Nucleus accumbens (tissue), 56 donors: ENCODE data around the gene ACTL6A.
A peak's percentile ranks its signal among the peaks of the same experiment; 100 is the strongest.

Source experiments
- DNase-seq, 56 donors: peaks; one replicate each; lab custom pipeline; 2025; lab: John Stamatoyannopoulos, UW

The ACTL6A gene

DNA sequence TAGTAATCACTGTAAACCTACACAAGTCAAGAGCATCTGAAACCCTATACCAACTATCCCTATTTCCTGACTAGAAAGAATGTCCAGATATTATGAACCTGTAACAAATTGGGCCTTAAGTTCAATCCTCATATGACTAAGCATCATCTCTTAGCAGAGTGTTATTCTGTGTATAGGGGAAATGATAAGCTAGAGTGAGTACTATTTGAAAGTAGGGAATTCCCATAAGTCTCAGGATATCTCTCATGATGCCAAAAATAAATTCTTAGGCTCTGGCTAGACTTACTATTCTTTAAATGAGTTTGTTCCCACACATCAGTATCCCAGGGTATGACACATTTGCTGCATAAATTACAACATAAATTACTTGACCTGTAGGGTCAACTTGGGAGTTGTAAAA, 26.4 kb downstream of the ACTL6A start:
- no peak for DNase-seq

DNA sequence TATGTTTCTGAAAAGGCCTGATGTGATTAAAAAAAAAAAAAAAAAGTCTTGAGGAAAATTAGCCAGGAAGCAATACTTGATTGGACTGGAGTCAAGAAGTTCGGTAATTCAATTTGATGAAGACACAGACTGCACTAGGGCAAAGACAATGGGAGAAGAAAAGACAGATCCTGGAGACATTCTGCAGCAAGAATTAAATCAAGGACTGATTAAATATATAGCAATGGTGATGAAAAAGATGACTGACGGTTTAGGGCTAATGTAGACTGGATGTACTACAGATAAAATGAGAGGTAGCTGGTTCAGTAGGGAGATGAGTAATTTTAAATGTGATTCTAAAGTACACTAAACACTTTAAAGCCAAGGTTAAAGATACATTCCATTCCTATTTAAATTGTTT, 27.9 kb downstream of the ACTL6A start:
- no peak for DNase-seq

DNA sequence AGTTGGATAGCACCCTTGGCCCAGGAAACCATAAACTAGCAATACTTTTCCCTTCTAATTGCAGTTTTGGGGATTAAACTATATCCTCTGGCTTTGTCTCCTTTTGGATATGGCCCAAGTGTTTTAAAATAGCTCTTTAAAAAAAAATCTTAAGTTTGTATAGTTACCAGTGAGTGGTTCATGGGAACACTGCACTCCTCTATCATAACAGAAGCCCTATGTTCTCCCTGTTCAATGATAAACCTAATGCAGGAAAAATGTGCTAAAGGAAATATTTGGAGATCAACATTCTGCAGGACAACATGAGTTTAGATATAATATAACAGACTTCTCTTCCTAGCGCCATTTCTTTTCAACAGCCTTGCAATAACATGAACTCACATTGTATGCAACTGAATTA, 28.6 kb downstream of the ACTL6A start:
- DNase-seq, result no peak

DNA sequence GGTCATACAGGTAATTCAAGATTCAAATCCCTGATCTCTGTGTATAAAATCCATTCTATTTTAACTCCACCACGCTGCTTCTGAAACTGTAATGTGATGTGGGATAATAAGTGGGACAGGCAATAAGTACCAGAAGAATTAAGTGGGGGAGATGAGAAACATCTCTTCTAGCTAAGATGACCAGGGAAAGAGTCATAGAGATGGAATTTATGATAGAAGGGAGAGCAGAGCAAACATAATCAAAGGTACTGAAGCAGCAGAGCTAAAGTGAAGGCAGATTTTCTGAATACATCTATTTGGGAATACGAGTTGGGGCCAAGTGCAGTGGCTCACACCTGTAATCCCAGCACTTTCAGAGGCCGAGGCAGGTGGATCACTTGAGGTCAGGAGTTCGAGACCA, 36.8 kb downstream of the ACTL6A start:
- DNase-seq, result no peak

DNA sequence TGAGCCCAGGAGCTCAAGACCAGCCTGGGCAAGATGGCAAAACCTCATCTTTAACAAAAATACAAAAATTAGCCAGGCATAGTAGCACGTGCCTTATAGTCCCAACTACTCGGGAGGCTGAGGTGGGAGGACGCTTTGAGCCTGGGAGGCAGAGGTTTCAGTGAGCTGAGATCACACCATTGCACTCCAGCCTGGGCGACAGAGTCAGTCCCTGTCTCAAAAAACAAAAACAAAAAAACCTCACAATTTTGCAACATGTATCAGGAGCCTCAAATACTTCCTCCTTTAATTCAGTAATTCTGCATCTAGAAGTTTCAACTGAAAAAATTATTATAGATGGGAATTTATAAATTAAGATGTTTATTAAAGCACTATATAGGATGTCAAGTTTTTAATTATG, 40.6 kb downstream of the ACTL6A start:
- DNase-seq, result no peak

DNA sequence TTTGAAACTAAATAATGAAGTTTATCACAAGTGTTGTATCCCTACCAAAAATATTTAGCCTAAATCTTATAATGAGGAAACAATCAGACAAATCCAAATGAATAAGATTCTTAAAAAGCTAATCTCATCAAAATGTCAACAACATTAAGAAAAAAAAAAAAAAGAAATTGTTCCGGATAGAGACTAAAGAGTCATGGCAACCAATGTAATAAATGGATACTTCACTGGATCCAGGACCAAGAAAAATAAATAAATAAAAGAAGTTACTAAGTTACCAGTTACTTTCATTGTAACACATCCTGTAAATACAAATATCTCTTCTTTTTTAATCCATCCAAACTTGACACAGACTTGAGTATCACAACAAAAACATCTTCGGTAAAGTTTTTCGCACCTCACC, 41.1 kb downstream of the ACTL6A start:
- no peak for DNase-seq

DNA sequence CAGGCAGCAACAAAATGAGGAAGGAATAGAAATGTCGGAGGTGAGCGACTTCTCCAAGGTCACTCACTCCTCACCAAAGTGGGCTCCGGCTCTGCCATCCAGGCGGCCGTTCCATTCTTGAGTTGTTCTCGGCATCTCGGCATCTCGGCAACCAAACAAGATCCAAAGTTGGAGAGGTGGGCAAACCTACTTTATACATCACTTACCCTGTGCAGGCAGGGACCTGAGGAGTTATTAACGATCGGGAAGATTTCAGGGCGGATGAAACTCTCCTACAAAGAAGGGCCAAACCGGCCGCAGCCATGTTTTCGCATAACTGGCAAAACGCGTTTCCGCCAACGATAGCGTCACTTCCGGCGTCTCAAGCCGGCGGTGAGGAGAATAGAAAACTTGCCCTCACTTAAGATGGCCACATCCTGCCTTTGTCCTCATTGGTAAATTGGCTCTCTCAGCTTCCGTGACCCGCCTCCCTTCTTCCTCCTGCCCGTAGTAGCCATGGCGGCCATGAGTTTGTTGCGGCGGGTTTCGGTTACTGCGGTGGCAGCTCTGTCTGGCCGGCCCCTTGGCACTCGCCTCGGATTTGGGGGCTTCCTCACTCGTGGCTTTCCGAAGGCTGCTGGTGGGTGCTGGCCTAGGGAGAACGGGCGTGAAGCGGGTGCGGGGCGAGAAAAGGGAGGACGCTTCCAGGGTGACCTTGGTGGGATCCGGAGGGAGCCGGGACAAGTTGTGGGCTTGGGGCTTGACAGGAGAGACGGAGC, 41.8 kb downstream of the ACTL6A start, which contains the start of the genes MRPL47 and NDUFB5:
Gene MRPL47 (minus strand): TSS at position 318 of the 758 bp plus-strand sequence. CDS start 14 bp downstream, at position 304.
Gene NDUFB5 (plus strand): TSS at position 474 of the 758 bp plus-strand sequence. CDS start 22 bp downstream, at position 496.
- DNase-seq, result peak; percentile 69 to 98 (median 92)

DNA sequence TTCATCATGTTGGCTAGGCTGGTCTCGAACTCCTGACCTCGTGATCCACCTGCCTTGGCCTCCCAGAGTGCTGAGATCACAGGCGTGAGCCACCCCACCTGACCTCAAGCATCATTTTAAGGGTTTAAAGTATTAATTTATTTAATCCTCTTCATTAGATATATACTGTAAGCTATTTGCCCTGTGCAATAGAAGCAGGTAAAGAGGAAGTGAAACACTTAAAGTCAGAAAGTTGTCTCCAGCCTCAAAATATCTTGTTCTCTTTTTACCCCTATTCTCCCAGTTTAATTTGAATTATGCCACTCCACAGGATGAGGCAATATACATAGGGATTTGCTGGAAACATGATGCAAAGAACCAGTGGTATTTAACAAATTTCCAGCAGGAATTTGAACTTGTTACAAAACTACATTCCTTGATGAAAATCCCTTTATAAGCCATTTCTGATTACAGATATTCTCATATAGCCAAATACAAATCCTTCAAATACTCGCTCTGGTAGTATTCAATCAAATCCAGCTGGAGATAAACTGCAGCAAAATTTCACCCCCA, 43.9 kb downstream of the ACTL6A start:
- no peak for DNase-seq

DNA sequence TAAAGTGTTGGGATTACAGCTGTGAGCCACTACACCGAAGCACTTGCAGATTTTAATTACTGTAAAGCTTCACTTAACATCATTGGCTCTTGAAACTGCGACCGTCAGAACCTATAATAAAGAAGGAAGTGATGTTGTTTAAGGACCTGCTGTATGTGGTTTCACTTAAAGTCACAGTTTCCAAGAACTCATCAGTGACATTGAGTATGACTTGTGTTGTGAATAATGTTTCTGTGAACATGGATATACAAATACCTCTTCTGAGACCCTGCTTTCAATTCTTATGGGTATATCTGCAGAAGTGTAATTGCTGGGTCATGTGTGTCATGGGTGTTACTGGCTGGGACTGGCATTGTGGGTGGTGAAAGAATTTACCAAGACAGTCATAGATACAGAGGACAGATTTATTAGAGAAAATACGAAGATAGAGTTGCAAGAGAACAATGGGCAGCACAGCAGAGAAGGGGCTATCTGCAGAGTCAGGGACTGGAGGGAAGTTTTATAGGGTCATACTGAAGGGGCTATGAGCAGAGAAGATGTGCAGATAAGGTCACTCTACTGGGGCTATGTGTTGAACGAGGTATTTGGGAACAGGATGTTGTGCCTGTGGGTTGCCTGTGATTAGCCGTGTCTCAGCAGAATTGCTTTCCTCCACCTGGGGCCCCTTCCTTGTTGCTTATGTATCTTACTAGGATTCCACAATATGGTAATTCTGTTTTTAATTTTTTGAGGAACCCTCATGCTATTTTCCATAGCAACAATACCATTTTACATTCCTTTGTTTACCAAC, 46.4 kb downstream of the ACTL6A start:
- no peak for DNase-seq

DNA sequence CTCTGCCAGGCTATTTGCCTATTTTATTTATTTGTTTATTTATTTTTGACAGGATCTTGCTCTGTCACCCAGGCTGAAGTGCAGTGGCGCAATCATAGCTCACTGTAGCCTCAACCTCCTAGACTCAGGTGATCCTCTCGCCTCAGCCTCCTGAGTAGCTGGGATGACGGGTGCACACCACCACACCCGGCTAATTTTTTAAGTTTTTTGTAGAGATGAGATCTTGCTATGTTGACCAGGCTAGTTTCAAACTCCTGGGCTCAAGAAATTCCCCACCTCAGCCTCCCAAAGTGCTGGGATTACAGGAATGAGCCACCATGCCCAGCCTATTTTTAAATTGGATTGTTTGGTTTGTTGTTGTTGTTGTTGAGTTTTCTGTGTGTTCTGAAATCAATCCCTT, 47.3 kb downstream of the ACTL6A start:
- no peak for DNase-seq

DNA sequence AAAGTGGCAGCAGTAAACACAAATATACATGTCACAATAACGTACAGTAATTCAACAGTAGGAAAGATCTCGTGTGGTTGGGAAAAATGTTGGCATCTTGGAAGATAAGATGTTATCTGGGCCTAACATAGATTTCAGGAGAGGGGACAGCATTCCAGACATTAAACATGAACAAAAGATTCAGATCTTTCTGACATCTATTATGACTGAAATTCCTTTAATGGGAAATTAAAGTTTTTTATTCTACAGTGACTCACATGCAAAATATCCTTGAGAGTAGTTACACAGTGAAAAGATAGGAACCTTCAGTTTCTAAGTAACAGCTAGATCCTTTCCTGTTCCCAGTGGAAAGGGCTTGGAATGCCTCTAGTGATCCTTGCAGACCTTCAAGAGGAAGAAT, 51.1 kb downstream of the ACTL6A start:
- no peak for DNase-seq

DNA sequence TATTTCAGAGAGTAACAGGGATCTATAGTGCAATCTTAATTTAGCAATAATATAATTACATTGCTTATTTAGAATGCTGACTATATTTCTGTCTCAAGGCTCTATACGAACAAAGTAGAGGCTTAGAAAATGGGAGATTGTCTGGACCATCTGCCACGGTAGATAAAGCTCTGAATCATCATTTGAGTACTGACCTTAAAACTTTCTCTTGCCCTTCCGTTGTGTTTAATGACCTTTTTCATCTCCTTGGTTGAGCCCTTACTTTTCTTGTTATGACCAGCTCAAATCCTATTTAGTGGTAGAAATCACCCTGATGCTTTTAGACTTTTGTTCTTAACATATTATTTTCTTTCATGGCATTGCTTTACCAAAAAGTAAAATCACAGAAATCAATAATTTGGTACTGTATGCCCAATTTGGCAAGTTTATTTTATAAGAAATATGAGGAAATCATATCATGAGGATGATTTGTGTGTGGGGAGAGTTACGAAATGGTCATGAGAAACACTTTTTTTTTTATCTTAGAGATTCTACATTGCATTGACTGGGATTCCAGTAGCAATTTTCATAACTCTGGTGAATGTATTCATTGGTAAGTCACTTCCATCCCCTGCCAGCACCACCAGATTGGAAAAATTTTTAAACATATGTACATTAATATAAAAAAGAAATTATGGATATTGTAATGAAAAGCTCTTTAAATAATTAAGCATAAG, 52.9 kb downstream of the ACTL6A start:
- DNase-seq, result no peak

DNA sequence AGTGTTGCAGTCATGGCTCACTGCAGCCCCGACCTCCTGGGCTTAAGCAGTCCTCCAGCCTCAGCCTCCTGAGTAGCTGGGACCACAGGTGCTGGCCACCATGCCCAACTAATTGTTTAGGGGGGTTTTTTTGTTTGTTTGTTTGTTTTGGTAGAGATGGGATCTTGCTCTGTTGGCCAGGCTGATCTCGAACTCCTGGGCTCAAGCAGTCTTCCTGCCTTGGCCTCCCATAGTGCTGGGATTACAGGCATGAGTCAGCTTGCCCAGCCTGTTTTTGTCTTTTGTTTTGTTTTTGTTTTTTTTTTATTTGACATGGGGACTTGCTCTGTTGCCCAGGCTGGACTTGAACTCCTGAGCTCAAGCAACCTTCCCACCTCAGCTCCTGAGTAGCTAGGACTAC, 59.3 kb downstream of the ACTL6A start:
- DNase-seq, result no peak

DNA sequence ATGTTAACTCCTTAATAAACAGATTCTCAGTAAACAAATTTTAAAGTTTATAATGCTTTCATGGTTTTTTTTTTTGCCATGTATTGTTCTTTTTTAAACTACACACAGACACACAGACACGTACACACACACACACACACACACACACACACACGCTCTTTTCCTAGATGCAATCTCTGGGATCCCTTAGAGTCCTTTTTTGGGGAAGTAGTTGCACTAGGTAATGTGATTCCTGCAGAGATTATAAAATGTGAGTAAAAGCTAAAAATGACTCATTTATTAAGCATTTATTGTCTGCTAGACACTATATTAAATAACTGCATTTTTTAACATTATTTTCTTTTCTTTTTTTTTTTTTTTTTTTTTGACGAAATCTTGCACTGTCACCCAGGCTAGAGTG, 61.7 kb downstream of the ACTL6A start:
- DNase-seq, result no peak

DNA sequence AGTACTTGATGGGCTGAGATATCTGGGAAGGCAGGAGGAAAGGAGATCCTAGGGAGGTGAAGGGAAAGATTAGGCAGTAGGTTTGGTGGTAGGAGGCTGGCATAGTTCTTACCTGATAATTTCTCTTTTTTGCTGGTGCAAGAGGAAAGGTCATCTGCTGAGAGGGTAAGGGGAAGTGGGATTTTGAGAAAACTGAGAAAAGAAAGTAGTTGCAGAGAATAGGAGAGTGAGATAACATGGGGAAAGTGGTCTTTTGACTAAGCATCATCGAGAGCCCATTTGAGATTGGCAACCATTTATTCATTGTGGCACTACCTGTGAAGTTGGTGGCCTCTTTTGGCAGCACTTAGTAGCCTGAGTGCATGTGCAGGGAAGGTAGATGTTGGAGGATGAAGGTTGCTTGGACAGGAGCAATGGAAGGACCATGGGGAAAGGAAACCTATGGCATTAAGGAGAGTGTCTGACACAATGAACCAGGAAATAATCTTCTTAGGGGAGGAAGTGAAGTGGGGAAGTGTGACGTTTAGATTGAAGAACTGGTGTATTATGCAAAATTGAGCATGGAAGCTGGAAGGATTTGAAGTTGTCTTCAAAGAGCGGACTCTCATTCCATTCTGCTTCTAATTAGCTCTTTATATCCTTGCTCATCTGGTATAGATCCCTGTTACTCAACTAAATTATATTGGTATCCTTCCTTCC, 68.2 kb downstream of the ACTL6A start:
- DNase-seq, result no peak
